ENCODE measurements around the gene PLEKHA8. TPM values are rescaled to one million over a fixed set of nuclear protein-coding genes. Genes with fewer than 3 reads are reported as not detected.

Gene PLEKHA8
- total RNA-seq, 1 experiment from 2014 or later: 12.0 TPM

- no TSS peak for BruUV-seq (replicated peaks)
- no peak for TF ChIP-seq CTCF (IDR thresholded peaks at IDR 0.05; ENCODE audit: unreplicated experiment)
- no peak for DNase-seq (ENCODE audit: unreplicated experiment)
- H3K9me3 Mint-ChIP-seq (ENCODE audit: unreplicated experiment): no peaks in the 10 kb centered on the region
- peaks cover 12% of the 10 kb centered on the region for H3K36me3 Mint-ChIP-seq (ENCODE audit: insufficient read depth, unreplicated experiment)
- H3K27me3 Mint-ChIP-seq (ENCODE audit: insufficient read depth, unreplicated experiment): no peaks in the 10 kb centered on the region
- POLR2A ChIA-PET: interaction anchor here (0.7 to 1.2 kb wide), 4 partner anchors 104 to 183 kb away, joined by 3 to 4 read pairs (median 3); partner anchors contain the start of gene ZNRF2
- no peak overlapping the region for H3K4me3 Mint-ChIP-seq (ENCODE audit: unreplicated experiment)
- intact Hi-C loops (cut with micrococcal nuclease): no loop called here
- H3K27ac Mint-ChIP-seq (ENCODE audit: low read depth, unreplicated experiment): no peak overlapping the region
- CTCF ChIA-PET: interaction anchor here (0.6 to 0.7 kb wide), 2 partner anchors 58 to 86 kb away, joined by 3 read pairs; no protein-coding TSS in a partner anchor
- peaks cover 41% of the 10 kb centered on the region for H3K4me1 Mint-ChIP-seq (ENCODE audit: insufficient read depth, unreplicated experiment)
Observed at GRCh38 chr7:30169579-30169978, 141.4 kb downstream of the PLEKHA8 start.

DNA sequence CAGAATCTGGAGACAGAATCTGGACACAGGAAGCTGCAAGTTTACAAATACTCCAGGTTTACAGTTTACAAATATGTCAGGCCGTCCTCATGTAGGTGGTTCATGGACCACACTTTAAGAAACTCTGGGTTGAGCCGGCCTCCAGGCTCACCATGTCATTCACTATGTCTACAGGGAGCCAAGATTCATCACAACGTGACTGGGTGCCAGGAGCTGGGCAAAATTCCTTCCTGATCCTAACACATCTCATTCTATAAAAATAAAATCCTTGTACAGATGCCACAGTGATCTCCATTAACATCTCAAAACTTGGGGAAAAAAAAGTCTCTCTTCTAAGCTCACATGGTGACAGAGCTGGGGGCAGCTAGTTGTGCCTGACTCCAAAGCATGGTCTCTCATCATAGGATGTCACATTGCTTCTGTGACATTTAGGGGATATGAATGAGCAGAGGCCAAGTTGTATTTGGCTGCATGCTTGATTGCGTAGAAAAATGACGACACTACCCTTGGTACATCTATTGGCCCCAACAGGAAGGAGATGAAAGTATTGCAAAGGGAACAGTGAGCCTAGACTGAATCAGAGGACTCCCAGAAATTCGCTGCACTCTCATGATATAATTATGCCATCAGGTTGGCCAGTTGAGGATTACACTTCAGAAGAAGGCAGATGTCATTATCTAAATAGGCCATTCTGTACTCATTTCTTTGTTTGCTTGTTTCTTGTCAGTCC lies 142.4 kb downstream of the PLEKHA8 start:
- no peak for DNase-seq (ENCODE audit: unreplicated experiment)
- no peak overlapping the region for H3K27ac Mint-ChIP-seq (ENCODE audit: low read depth, unreplicated experiment)

GRCh38 chr7:30171766-30172447 lies 143.7 kb downstream of the PLEKHA8 start:
- peak overlapping the region; percentile 56 for H3K4me3 Mint-ChIP-seq (ENCODE audit: unreplicated experiment)
- H3K9me3 Mint-ChIP-seq (ENCODE audit: unreplicated experiment): no peaks in the 10 kb centered on the region
- peaks cover 25% of the 10 kb centered on the region for H3K4me1 Mint-ChIP-seq (ENCODE audit: insufficient read depth, unreplicated experiment)
- TF ChIP-seq CTCF (IDR thresholded peaks at IDR 0.05; ENCODE audit: unreplicated experiment): no peak
- intact Hi-C loops (cut with micrococcal nuclease): loop anchor here (2.0 to 5.0 kb wide), 2 partner anchors 37 to 55 kb away; partner anchors contain the start of gene MTURN
- BruUV-seq (replicated peaks): no TSS peak
- ChIA-PET CTCF (interaction anchor here (0.9 to 1.6 kb wide), 2 partner anchors 10 to 69 kb away, joined by 4 to 9 read pairs; no protein-coding TSS in a partner anchor), POLR2A (interaction anchor here (0.6 kb wide), 1 partner anchor 307 kb away, joined by 4 read pairs; the partner anchor contains the start of gene NOD1)
- DNase-seq (ENCODE audit: unreplicated experiment): peak; percentile 62
- H3K27ac Mint-ChIP-seq (ENCODE audit: low read depth, unreplicated experiment): peak overlapping the region; percentile 83
- peaks cover 8% of the 10 kb centered on the region for H3K36me3 Mint-ChIP-seq (ENCODE audit: insufficient read depth, unreplicated experiment)
- no peaks in the 10 kb centered on the region for H3K27me3 Mint-ChIP-seq (ENCODE audit: insufficient read depth, unreplicated experiment)

More for the DNA sequence above, 142.4 kb downstream of the PLEKHA8 start:
- Mint-ChIP-seq H3K9me3 (ENCODE audit: unreplicated experiment) (no peaks in the 10 kb centered on the region), H3K4me1 (ENCODE audit: insufficient read depth, unreplicated experiment) (peaks cover 37% of the 10 kb centered on the region), H3K36me3 (ENCODE audit: insufficient read depth, unreplicated experiment) (peaks cover 12% of the 10 kb centered on the region), H3K4me3 (ENCODE audit: unreplicated experiment) (no peak overlapping the region), H3K27me3 (ENCODE audit: insufficient read depth, unreplicated experiment) (no peaks in the 10 kb centered on the region)
- intact Hi-C loops (cut with micrococcal nuclease): loop anchor here (5.0 kb wide), 1 partner anchor 57 kb away; no protein-coding TSS in a partner anchor
- BruUV-seq (replicated peaks): no TSS peak
- ChIA-PET POLR2A (interaction anchor here (0.7 to 1.1 kb wide), 5 partner anchors 11 to 182 kb away, joined by 3 to 6 read pairs (median 3); partner anchors contain the start of genes MTURN and ZNRF2), CTCF (interaction anchor here (0.6 to 1.1 kb wide), 4 partner anchors 20 to 178 kb away, joined by 3 read pairs; no protein-coding TSS in a partner anchor)
- no peak for TF ChIP-seq CTCF (IDR thresholded peaks at IDR 0.05; ENCODE audit: unreplicated experiment)

GRCh38 chr7:30172451-30172850 lies 144.2 kb downstream of the PLEKHA8 start:
- POLR2A ChIA-PET: interaction anchor here (0.6 to 1.7 kb wide), 8 partner anchors 8 to 422 kb away, joined by 3 to 9 read pairs (median 5); partner anchors contain the start of gene MTURN
- H3K27ac Mint-ChIP-seq (ENCODE audit: low read depth, unreplicated experiment): peak overlapping the region; percentile 83
- no TSS peak for BruUV-seq (replicated peaks)
- no peaks in the 10 kb centered on the region for H3K27me3 Mint-ChIP-seq (ENCODE audit: insufficient read depth, unreplicated experiment)
- peaks cover 23% of the 10 kb centered on the region for H3K4me1 Mint-ChIP-seq (ENCODE audit: insufficient read depth, unreplicated experiment)
- H3K9me3 Mint-ChIP-seq (ENCODE audit: unreplicated experiment): no peaks in the 10 kb centered on the region
- TF ChIP-seq CTCF (IDR thresholded peaks at IDR 0.05; ENCODE audit: unreplicated experiment): no peak
- CTCF ChIA-PET: interaction anchor here (0.6 to 1.9 kb wide), 10 partner anchors 8 to 727 kb away, joined by 3 to 11 read pairs (median 4); no protein-coding TSS in a partner anchor
- H3K36me3 Mint-ChIP-seq (ENCODE audit: insufficient read depth, unreplicated experiment): peaks cover 6% of the 10 kb centered on the region
- H3K4me3 Mint-ChIP-seq (ENCODE audit: unreplicated experiment): peak overlapping the region; percentile 56
- DNase-seq (ENCODE audit: unreplicated experiment): peak; percentile 48
- intact Hi-C loops (cut with micrococcal nuclease): loop anchor here (2.0 to 5.0 kb wide), 2 partner anchors 38 to 55 kb away; partner anchors contain the start of gene MTURN
